ENCODE data around the gene ZMYM2. TPM values are rescaled to one million over a fixed set of nuclear protein-coding genes. Genes with fewer than 3 reads are reported as not detected.
A peak's percentile ranks its signal among the peaks of the same experiment; 100 is the strongest.

Gene ZMYM2
- total RNA-seq, 1 donor from 2014 or later, result 303 TPM

- H3K27me3 Mint-ChIP-seq (ENCODE audit: insufficient read depth, low read depth), result peaks cover 5% of the 10 kb centered on the region
- no peak for DNase-seq (ENCODE audit: low spot score)
- H3K36me3 Mint-ChIP-seq, result no peaks in the 10 kb centered on the region
- H3K4me1 Mint-ChIP-seq, result peaks cover 27% of the 10 kb centered on the region
- H3K36me3 ChIP-seq, result no peaks in the 10 kb centered on the region
- no peak overlapping the region for H3K27ac ChIP-seq
- no peak overlapping the region for H3K4me3 Mint-ChIP-seq
- peaks cover 11% of the 10 kb centered on the region for H3K4me1 ChIP-seq
- no peaks in the 10 kb centered on the region for H3K27me3 ChIP-seq
- H2AFZ ChIP-seq (replicated peaks), result no peak overlapping the region
- no peak overlapping the region for H3K4me2 ChIP-seq
- no peak overlapping the region for H3K4me3 ChIP-seq
- H3K79me2 ChIP-seq (ENCODE audit: low read depth), result no peaks in the 10 kb centered on the region
- H3K9me3 ChIP-seq (ENCODE audit: low read depth), result no peaks in the 10 kb centered on the region
- no peak overlapping the region for H3K9ac ChIP-seq
- TF ChIP-seq CTCF (IDR thresholded peaks at IDR 0.05) (no peak), EZH2phosphoT487 (IDR thresholded peaks at IDR 0.05) (no peak), EZH2 (IDR thresholded peaks at IDR 0.05) (no peak)
- H3K27ac Mint-ChIP-seq, result peak overlapping the region; percentile 76
- no peaks in the 10 kb centered on the region for H4K20me1 ChIP-seq (ENCODE audit: low read depth)
- H3F3A ChIP-seq (ENCODE audit: low read depth), result no peaks in the 10 kb centered on the region
- H3K9me3 Mint-ChIP-seq, result no peaks in the 10 kb centered on the region
Observed at GRCh38 chr13:20105161-20105689, 146.7 kb downstream of the ZMYM2 start.

- peaks cover 5% of the 10 kb centered on the region for H3K27me3 Mint-ChIP-seq (ENCODE audit: insufficient read depth, low read depth)
Observed at GRCh38 chr13:20106742-20107141, 148.2 kb downstream of the ZMYM2 start.

GRCh38 chr13:20109037-20109436, 150.5 kb downstream of the ZMYM2 start:
- Histone ChIP-seq H3K9ac (no peak overlapping the region), H3K4me1 (peaks cover 6% of the 10 kb centered on the region), H3K36me3 (no peaks in the 10 kb centered on the region), H2AFZ (replicated peaks) (no peak overlapping the region), H3F3A (ENCODE audit: low read depth) (no peaks in the 10 kb centered on the region), H3K9me3 (ENCODE audit: low read depth) (no peaks in the 10 kb centered on the region), H3K79me2 (ENCODE audit: low read depth) (no peaks in the 10 kb centered on the region), H3K27ac (no peak overlapping the region), H3K4me2 (no peak overlapping the region), H3K4me3 (no peak overlapping the region), H4K20me1 (ENCODE audit: low read depth) (no peaks in the 10 kb centered on the region), H3K27me3 (no peaks in the 10 kb centered on the region)
- Mint-ChIP-seq H3K36me3 (no peaks in the 10 kb centered on the region), H3K27ac (no peak overlapping the region), H3K27me3 (ENCODE audit: insufficient read depth, low read depth) (peaks cover 5% of the 10 kb centered on the region), H3K9me3 (no peaks in the 10 kb centered on the region), H3K4me1 (peaks cover 13% of the 10 kb centered on the region), H3K4me3 (no peak overlapping the region)
- TF ChIP-seq EZH2phosphoT487 (IDR thresholded peaks at IDR 0.05), result no peak
- no peak for TF ChIP-seq EZH2 (IDR thresholded peaks at IDR 0.05)
- DNase-seq (ENCODE audit: low spot score), result no peak

More at GRCh38 chr13:20106742-20107141, 148.2 kb downstream of the ZMYM2 start:
- H3K4me1 Mint-ChIP-seq, result peaks cover 23% of the 10 kb centered on the region
- no peaks in the 10 kb centered on the region for H3K9me3 ChIP-seq (ENCODE audit: low read depth)
- no peaks in the 10 kb centered on the region for H3K36me3 Mint-ChIP-seq
- H4K20me1 ChIP-seq (ENCODE audit: low read depth), result no peaks in the 10 kb centered on the region
- no peak overlapping the region for H3K9ac ChIP-seq
- H3K36me3 ChIP-seq, result no peaks in the 10 kb centered on the region
- H3K4me3 ChIP-seq, result no peak overlapping the region
- no peak overlapping the region for H2AFZ ChIP-seq (replicated peaks)
- no peak overlapping the region for H3K4me3 Mint-ChIP-seq
- H3K79me2 ChIP-seq (ENCODE audit: low read depth), result no peaks in the 10 kb centered on the region
- DNase-seq (ENCODE audit: low spot score), result no peak
- H3K27ac ChIP-seq, result no peak overlapping the region
- H3K27me3 ChIP-seq, result no peaks in the 10 kb centered on the region
- H3F3A ChIP-seq (ENCODE audit: low read depth), result no peaks in the 10 kb centered on the region
- H3K9me3 Mint-ChIP-seq, result no peaks in the 10 kb centered on the region
- TF ChIP-seq CTCF (IDR thresholded peaks at IDR 0.05), result no peak
- no peak for TF ChIP-seq EZH2 (IDR thresholded peaks at IDR 0.05)
- TF ChIP-seq EZH2phosphoT487 (IDR thresholded peaks at IDR 0.05), result no peak
- no peak overlapping the region for H3K4me2 ChIP-seq
- H3K27ac Mint-ChIP-seq, result no peak overlapping the region
- H3K4me1 ChIP-seq, result peaks cover 11% of the 10 kb centered on the region

GRCh38 chr13:20114066-20114610, 155.6 kb downstream of the ZMYM2 start:
- Histone ChIP-seq H3K36me3 (no peaks in the 10 kb centered on the region), H3K4me3 (no peak overlapping the region), H3K9ac (no peak overlapping the region), H3K4me2 (no peak overlapping the region), H3K27ac (no peak overlapping the region), H3F3A (ENCODE audit: low read depth) (peaks cover 16% of the 10 kb centered on the region), H3K27me3 (no peaks in the 10 kb centered on the region), H2AFZ (replicated peaks) (no peak overlapping the region), H4K20me1 (ENCODE audit: low read depth) (no peaks in the 10 kb centered on the region), H3K4me1 (no peaks in the 10 kb centered on the region), H3K79me2 (ENCODE audit: low read depth) (no peaks in the 10 kb centered on the region), H3K9me3 (ENCODE audit: low read depth) (no peaks in the 10 kb centered on the region)
- TF ChIP-seq EZH2phosphoT487 (IDR thresholded peaks at IDR 0.05), result no peak
- TF ChIP-seq EZH2 (IDR thresholded peaks at IDR 0.05), result no peak
- TF ChIP-seq CTCF (IDR thresholded peaks at IDR 0.05), result no peak
- peaks cover 4% of the 10 kb centered on the region for H3K4me1 Mint-ChIP-seq
- DNase-seq (ENCODE audit: low spot score), result no peak
- peaks cover 8% of the 10 kb centered on the region for H3K27me3 Mint-ChIP-seq (ENCODE audit: insufficient read depth, low read depth)
- H3K36me3 Mint-ChIP-seq, result no peaks in the 10 kb centered on the region
- H3K4me3 Mint-ChIP-seq, result no peak overlapping the region
- no peaks in the 10 kb centered on the region for H3K9me3 Mint-ChIP-seq
- H3K27ac Mint-ChIP-seq, result no peak overlapping the region
